Astrocyte (in vitro differentiated cells and primary cell): ENCODE measurements around the gene BIRC7.

Source experiments
- CTCF ChIP-seq: IDR thresholded peaks from 2 replicates; pipeline ENCODE4 v1.5.1; 2011; ENCODE audit warnings: low read depth, mild to moderate bottlenecking, inconsistent platforms, low read length, moderate library complexity; ENCODE audit not compliant: insufficient read depth
- EZH2 ChIP-seq: IDR thresholded peaks from 2 replicates; pipeline ENCODE4 v1.6.1; 2012; ENCODE audit warnings: mild to moderate bottlenecking, low read length, inconsistent platforms; ENCODE audit not compliant: insufficient read depth

- TF ChIP-seq CTCF (no peak), EZH2 (no peak)
Observed at GRCh38 chr20:63186528-63187316, 49.0 kb upstream of the BIRC7 start.
